ENCODE data around the gene BLOC1S3.

DNA sequence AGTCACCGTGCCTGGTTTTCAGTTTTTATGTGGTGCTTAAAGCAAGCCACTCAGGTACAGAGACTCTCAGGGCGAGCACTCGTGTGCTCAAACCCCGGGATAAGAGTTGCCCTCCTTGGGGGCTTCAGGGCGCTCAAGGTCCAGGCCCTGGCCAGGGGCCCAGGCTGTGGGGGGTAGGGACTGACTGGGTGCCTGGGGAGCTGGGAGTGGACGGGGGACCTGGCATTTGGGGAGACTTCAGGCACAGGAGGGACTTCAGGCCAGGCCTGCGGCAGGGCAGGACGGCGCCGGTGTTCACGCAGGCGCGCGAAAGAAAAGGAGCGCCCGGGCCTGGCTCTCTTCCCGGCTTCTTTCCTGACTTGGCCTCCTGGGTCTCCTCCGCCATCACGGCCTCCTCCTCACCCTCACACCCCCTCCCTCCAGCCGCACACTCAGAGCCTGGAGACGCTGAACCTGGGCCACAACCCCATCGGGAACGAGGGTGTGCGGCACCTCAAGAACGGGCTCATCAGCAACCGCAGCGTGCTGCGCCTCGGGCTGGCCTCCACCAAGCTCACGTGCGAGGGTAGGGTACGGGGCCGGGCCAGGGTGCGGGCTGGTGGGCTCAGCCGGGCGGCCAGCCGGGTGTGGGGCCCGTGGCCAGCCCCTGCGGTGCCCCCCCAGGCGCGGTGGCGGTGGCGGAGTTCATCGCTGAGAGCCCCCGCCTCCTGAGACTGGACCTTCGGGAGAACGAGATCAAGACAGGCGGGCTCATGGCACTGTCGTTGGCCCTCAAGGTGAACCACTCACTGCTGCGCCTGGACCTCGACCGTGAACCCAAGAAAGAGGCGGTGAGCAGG lies 33.9 kb upstream of the BLOC1S3 start:
- TF ChIP-seq, protein P1, sequence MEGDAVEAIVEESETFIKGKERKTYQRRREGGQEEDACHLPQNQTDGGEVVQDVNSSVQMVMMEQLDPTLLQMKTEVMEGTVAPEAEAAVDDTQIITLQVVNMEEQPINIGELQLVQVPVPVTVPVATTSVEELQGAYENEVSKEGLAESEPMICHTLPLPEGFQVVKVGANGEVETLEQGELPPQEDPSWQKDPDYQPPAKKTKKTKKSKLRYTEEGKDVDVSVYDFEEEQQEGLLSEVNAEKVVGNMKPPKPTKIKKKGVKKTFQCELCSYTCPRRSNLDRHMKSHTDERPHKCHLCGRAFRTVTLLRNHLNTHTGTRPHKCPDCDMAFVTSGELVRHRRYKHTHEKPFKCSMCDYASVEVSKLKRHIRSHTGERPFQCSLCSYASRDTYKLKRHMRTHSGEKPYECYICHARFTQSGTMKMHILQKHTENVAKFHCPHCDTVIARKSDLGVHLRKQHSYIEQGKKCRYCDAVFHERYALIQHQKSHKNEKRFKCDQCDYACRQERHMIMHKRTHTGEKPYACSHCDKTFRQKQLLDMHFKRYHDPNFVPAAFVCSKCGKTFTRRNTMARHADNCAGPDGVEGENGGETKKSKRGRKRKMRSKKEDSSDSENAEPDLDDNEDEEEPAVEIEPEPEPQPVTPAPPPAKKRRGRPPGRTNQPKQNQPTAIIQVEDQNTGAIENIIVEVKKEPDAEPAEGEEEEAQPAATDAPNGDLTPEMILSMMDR (conservative IDR thresholded peaks at IDR 0.05; ENCODE audit: low read depth, low read length), result no peak
- TF ChIP-seq EZH2phosphoT487 (IDR thresholded peaks at IDR 0.05; ENCODE audit: borderline replicate concordance, low read length), result no peak
- TF ChIP-seq EZH2 (IDR thresholded peaks at IDR 0.05; ENCODE audit: low read length, unreplicated experiment), result no peak
